Regular cardiac myocyte (primary cell): ENCODE measurements around the gene ANKRD34C. TPM values are rescaled to one million over a fixed set of nuclear protein-coding genes. Genes with fewer than 3 reads are reported as not detected.

Experiments used
- total RNA-seq: library from RNA; depleted of rRNA; stranded (reverse); fragments of >200 nt; gene quantifications from 2 replicates; pipeline ENCODE4 v1.2.3, GENCODE V29; 2014

The ANKRD34C gene
- not detected in 2 replicates for total RNA-seq

GRCh38 chr15:79282371-79283251, at the start of gene ANKRD34C:
Gene ANKRD34C (plus strand): TSS chr15:79282722. CDS start chr15:79293285, 10,563 bp downstream.

GRCh38 chr15:79310985-79311900, 28.7 kb downstream of the ANKRD34C start, which contains the start of gene TMED3:
Gene TMED3 (plus strand): TSS chr15:79311112. CDS start chr15:79311250, 138 bp downstream.

Other genes starting within 250 kb of the ANKRD34C start
- gene RASGRF1, start 191.9 kb upstream of the ANKRD34C start, total RNA-seq, result not detected in 2 replicates
- gene TMED3, start 28.4 kb downstream of the ANKRD34C start, total RNA-seq, result 115 and 148 TPM in 2 replicates
- 0.38 and 0.56 TPM in 2 replicates for gene MINAR1, start 149.6 kb downstream of the ANKRD34C start, total RNA-seq